Measurements from ENCODE around the gene FLYWCH2.
A peak's percentile ranks its signal among the peaks of the same experiment; 100 is the strongest.

FLYWCH2 gene

GRCh38 chr16:2842340-2843000 is 40.5 kb upstream of the FLYWCH2 start:
- no peak overlapping the region for H3K4me2 ChIP-seq (ENCODE audit: low read depth, low read length, poor library complexity, severe bottlenecking)
- H3K9ac ChIP-seq (ENCODE audit: low read length): no peak overlapping the region
- H4K20me1 ChIP-seq (ENCODE audit: low read depth, low read length): no peaks in the 10 kb centered on the region
- no peaks in the 10 kb centered on the region for H3K36me3 ChIP-seq (ENCODE audit: low read length)
- TF ChIP-seq EZH2phosphoT487 (conservative IDR thresholded peaks at IDR 0.05; ENCODE audit: low read length) (no peak), CTCF (IDR thresholded peaks at IDR 0.05; ENCODE audit: insufficient read depth, low read length, poor library complexity, severe bottlenecking) (peak; percentile 42)
- no peaks in the 10 kb centered on the region for H3F3A ChIP-seq (ENCODE audit: insufficient read depth)
- no peak overlapping the region for H2AFZ ChIP-seq (ENCODE audit: low read depth, low read length, severe bottlenecking)
- no peaks in the 10 kb centered on the region for H3K79me2 ChIP-seq (ENCODE audit: insufficient read depth, low read length)
- no peaks in the 10 kb centered on the region for H3K9me3 ChIP-seq (ENCODE audit: insufficient read depth, low read length)
- no peaks in the 10 kb centered on the region for H3K9me2 ChIP-seq (replicated peaks; ENCODE audit: insufficient read depth, low read length)
- no peaks in the 10 kb centered on the region for H3K27me3 ChIP-seq (ENCODE audit: low read length)
- no peak overlapping the region for H3K27ac ChIP-seq (ENCODE audit: low read depth, low read length)
- no peak overlapping the region for H3K4me3 ChIP-seq (ENCODE audit: insufficient read depth, low read length, poor library complexity, severe bottlenecking)

- Histone ChIP-seq H3K27ac (ENCODE audit: low read depth, low read length) (no peak overlapping the region), H3K27me3 (ENCODE audit: low read length) (no peaks in the 10 kb centered on the region), H3K9me2 (replicated peaks; ENCODE audit: insufficient read depth, low read length) (no peaks in the 10 kb centered on the region), H3K36me3 (ENCODE audit: low read length) (no peaks in the 10 kb centered on the region), H3K9me3 (ENCODE audit: insufficient read depth, low read length) (no peaks in the 10 kb centered on the region), H4K20me1 (ENCODE audit: low read depth, low read length) (no peaks in the 10 kb centered on the region), H3F3A (ENCODE audit: insufficient read depth) (no peaks in the 10 kb centered on the region), H3K9ac (ENCODE audit: low read length) (no peak overlapping the region), H3K79me2 (ENCODE audit: insufficient read depth, low read length) (no peaks in the 10 kb centered on the region), H2AFZ (ENCODE audit: low read depth, low read length, severe bottlenecking) (no peak overlapping the region), H3K4me3 (ENCODE audit: insufficient read depth, low read length, poor library complexity, severe bottlenecking) (no peak overlapping the region), H3K4me2 (ENCODE audit: low read depth, low read length, poor library complexity, severe bottlenecking) (no peak overlapping the region)
- TF ChIP-seq CTCF (IDR thresholded peaks at IDR 0.05; ENCODE audit: insufficient read depth, low read length, poor library complexity, severe bottlenecking): no peak
- no peak for TF ChIP-seq EZH2phosphoT487 (conservative IDR thresholded peaks at IDR 0.05; ENCODE audit: low read length)
Measured at GRCh38 chr16:2843526-2843925, 39.5 kb upstream of the FLYWCH2 start.

GRCh38 chr16:2845116-2845515 is 37.9 kb upstream of the FLYWCH2 start:
- no peaks in the 10 kb centered on the region for H3K36me3 ChIP-seq (ENCODE audit: low read length)

More at GRCh38 chr16:2845116-2845515, 37.9 kb upstream of the FLYWCH2 start:
- Histone ChIP-seq H3K9me2 (replicated peaks; ENCODE audit: insufficient read depth, low read length) (no peaks in the 10 kb centered on the region), H3K9me3 (ENCODE audit: insufficient read depth, low read length) (no peaks in the 10 kb centered on the region), H3K27ac (ENCODE audit: low read depth, low read length) (no peak overlapping the region), H3K4me2 (ENCODE audit: low read depth, low read length, poor library complexity, severe bottlenecking) (no peak overlapping the region), H3F3A (ENCODE audit: insufficient read depth) (no peaks in the 10 kb centered on the region), H3K9ac (ENCODE audit: low read length) (no peak overlapping the region), H3K79me2 (ENCODE audit: insufficient read depth, low read length) (no peaks in the 10 kb centered on the region), H3K27me3 (ENCODE audit: low read length) (no peaks in the 10 kb centered on the region), H3K4me3 (ENCODE audit: insufficient read depth, low read length, poor library complexity, severe bottlenecking) (no peak overlapping the region), H2AFZ (ENCODE audit: low read depth, low read length, severe bottlenecking) (no peak overlapping the region), H4K20me1 (ENCODE audit: low read depth, low read length) (no peaks in the 10 kb centered on the region)
- TF ChIP-seq EZH2phosphoT487 (conservative IDR thresholded peaks at IDR 0.05; ENCODE audit: low read length) (no peak), CTCF (IDR thresholded peaks at IDR 0.05; ENCODE audit: insufficient read depth, low read length, poor library complexity, severe bottlenecking) (no peak)
